Left lung (tissue), 10 donors: ENCODE results near the gene TYMP. TPM values are rescaled to one million over a fixed set of nuclear protein-coding genes. Genes with fewer than 3 reads are reported as not detected.

ENCODE experiments used
- ATAC-seq: fragments of 200-7000 bp; cut with Tn5 transposase; one replicate; pipeline ENCODE4 v1.9.1; 2020; ENCODE audit warnings: moderate library complexity
- DNase-seq, 4 donors: peaks; one replicate each; pipeline ENCODE4 v3.0.0-alpha.2; 2013 to 2020
- H3K27ac ChIP-seq, 2 donors: fragments of 200-600 bp; sonication (generic) in 1 of 2; one replicate each; pipeline versions ENCODE4 v1.5.0 to v1.8.0; 2020 to 2021
- H3K27me3 ChIP-seq, 2 donors: fragments of 200-600 bp; sonication (generic) in 1 of 2; one replicate each; pipeline versions ENCODE4 v1.5.0 to v1.8.0; 2020 to 2021
- H3K36me3 ChIP-seq, 2 donors: fragments of 200-600 bp; sonication (generic) in 1 of 2; one replicate each; pipeline versions ENCODE4 v1.5.0 to v1.8.0; 2020 to 2021
- H3K4me1 ChIP-seq, 2 donors: fragments of 200-600 bp; one replicate each; pipeline ENCODE4 v1.8.0; 2021
- H3K4me3 ChIP-seq, 2 donors: fragments of 200-600 bp; sonication (generic) in 1 of 2; one replicate each; pipeline versions ENCODE4 v1.5.0 to v1.8.0; 2020 to 2021; ENCODE audit warnings: mild to moderate bottlenecking in 1 of 2
- H3K9me3 ChIP-seq, 2 donors: fragments of 200-600 bp; sonication (generic) in 1 of 2; one replicate each; pipeline versions ENCODE4 v1.5.0 to v1.8.0; 2020 to 2021
- intact Hi-C, 2 donors: fragments of 100-400 bp; cut with DNase I; formaldehyde crosslinking; loops; one replicate each; pipeline versions ENCODE4 v1.11.2 to v1.14.2; 2022
- polyA plus RNA-seq, 6 donors: library from polyadenylated mRNA; unstranded; fragments of 120-200 nt; gene quantifications; one replicate each; pipeline ENCODE4 v1.2.1, GENCODE V29; 2013; ENCODE audit not compliant: insufficient read length in 6 of 6
- total RNA-seq, 2 donors: library from RNA; stranded (reverse); fragmentation: NEBNext Ultra II Directional; extraction: Animal tissue kit (Norgen Biotek cat#: 25700); gene quantifications; one replicate each; pipeline ENCODE4 v1.2.1, GENCODE V29; 2021
- TF ChIP-seq, protein P1 (sequence below), 2 donors: fragments of 200-600 bp; sonication (generic) in 1 of 2; IDR thresholded peaks; one replicate each; pipeline versions ENCODE4 v1.5.0 to v1.8.0; 2021; ENCODE audit warnings: antibody characterized with exemption in 2 of 2
- donor health status: DM: no; HTN: yes; CAD: no.
- donor health status: DM: no; HTN: no; CAD: no.

TYMP gene
- total and polyA plus RNA-seq, 8 donors = 2.6 to 256 (median 3.7) TPM

DNA sequence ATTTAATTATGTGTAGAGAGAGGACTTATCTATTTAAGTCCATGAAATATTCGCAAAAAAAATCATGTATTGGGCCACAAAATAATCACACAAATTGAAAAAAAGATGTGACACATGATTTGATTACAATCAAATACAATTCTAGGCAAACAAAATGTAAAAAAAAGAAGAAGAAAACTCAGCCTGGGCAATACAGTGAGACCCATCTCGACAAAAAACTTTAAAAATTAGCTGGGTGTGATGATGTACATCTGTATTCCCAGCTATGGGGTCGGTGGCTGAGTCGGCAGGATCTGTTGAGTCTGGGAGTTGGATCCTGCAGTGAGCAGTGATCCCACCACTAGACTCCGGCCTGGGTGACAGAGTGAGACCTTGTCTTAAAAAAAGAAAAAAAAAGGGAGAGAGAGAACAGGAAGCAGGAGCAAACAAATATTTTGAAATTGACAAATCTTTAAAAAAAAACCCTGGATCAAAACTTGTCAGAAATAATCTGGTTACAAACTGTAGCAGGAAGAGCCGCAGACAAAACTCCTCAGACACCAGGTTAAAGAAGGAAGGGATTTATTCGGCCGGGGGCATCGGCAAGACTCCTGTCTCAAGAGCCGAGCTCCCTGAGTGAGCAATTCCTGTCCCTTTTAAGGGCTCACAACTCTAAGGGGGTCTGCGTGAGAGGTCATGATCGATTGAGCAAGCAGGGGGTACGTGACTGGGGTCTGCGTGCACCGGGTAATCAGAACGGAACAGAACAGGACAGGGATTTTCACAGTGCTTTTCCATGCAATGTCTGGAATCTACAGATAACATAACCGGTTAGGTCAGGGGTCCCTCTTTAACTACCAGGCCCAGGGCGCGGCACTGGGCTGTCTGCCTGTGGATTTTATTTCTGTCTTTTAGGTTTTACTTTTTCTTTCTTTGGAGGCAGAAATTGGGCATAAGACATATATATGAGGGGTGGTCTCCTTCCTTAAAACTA, 3.3 kb upstream of the TYMP start:
- Histone ChIP-seq H3K27ac (peak overlapping the region; percentile 99), H3K27me3 (no peaks in the 10 kb centered on the region), H3K9me3 (no peaks in the 10 kb centered on the region), H3K36me3 (peaks cover 0 to 13% of the 10 kb centered on the region in 2 donors), H3K4me1 (peaks cover 0 to 75% of the 10 kb centered on the region in 2 donors), H3K4me3 (peak overlapping the region in 1 of 2 donors; percentile 85)
- ATAC-seq (no peak), DNase-seq (peak in 2 of 4 donors; percentile 37 to 55)
- intact Hi-C loops = no loop called here
- TF ChIP-seq, protein P1, sequence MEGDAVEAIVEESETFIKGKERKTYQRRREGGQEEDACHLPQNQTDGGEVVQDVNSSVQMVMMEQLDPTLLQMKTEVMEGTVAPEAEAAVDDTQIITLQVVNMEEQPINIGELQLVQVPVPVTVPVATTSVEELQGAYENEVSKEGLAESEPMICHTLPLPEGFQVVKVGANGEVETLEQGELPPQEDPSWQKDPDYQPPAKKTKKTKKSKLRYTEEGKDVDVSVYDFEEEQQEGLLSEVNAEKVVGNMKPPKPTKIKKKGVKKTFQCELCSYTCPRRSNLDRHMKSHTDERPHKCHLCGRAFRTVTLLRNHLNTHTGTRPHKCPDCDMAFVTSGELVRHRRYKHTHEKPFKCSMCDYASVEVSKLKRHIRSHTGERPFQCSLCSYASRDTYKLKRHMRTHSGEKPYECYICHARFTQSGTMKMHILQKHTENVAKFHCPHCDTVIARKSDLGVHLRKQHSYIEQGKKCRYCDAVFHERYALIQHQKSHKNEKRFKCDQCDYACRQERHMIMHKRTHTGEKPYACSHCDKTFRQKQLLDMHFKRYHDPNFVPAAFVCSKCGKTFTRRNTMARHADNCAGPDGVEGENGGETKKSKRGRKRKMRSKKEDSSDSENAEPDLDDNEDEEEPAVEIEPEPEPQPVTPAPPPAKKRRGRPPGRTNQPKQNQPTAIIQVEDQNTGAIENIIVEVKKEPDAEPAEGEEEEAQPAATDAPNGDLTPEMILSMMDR (IDR thresholded peaks at IDR 0.05) = no peak

- Histone ChIP-seq H3K27me3 (no peaks in the 10 kb centered on the region), H3K36me3 (peaks cover 0 to 20% of the 10 kb centered on the region in 2 donors), H3K4me3 (peak overlapping the region; percentile 71 to 85), H3K27ac (peak overlapping the region; percentile 99), H3K9me3 (no peaks in the 10 kb centered on the region), H3K4me1 (peaks cover under 1 to 75% of the 10 kb centered on the region in 2 donors)
- DNase-seq (peak; percentile 68 to 95 (median 85)), ATAC-seq (peak; percentile 43)
- intact Hi-C loops = no loop called here
- TF ChIP-seq, protein P1 (IDR thresholded peaks at IDR 0.05) = no peak
Observed at GRCh38 chr22:50531962-50532674, 2.3 kb upstream of the TYMP start.

GRCh38 chr22:50531546-50531961, 1.7 kb upstream of the TYMP start:
- Histone ChIP-seq H3K4me3 (peak overlapping the region; percentile 71 to 85), H3K27ac (peak overlapping the region; percentile 99), H3K4me1 (peaks cover 6 to 75% of the 10 kb centered on the region in 2 donors), H3K27me3 (no peaks in the 10 kb centered on the region), H3K36me3 (peaks cover 0 to 20% of the 10 kb centered on the region in 2 donors), H3K9me3 (no peaks in the 10 kb centered on the region)
- DNase-seq = peak in 2 of 4 donors; percentile 78 to 94
- intact Hi-C loops = no loop called here
- TF ChIP-seq, protein P1 (IDR thresholded peaks at IDR 0.05) = no peak
- peak; percentile 29 for ATAC-seq

DNA sequence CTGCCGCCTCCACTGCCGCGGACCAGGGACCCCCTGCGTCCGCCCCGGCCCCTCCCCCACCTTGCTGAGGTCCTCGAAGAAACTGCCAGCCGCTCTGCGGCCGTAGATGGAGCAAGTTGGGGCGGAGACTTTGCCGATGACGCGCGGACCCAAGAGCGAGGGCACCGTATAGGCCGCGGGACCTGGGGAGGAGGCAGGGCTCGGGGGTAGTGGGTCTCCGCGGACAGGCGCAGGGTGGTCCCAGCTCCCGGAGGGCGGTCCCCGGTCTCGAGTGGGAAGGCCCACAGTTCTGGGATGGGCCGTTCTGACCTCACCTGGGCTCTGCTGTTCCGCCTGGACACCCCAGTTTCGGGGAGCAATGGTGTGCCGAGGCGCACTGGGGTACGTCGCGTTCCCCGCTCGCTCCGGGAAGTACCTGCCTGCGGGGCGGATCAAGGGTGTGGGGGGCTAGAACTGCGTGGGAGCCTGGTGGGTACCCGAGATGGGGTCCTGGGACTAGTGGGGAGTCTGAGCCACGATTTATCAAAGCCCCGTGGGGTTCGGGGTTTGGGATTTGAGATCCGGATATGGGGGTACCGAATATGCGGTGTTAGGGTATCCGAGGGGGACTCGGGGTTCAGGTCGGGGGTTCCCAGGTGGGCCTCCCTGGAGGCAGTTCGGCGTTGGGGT, 1.2 kb upstream of the TYMP start:
- peak; percentile 57 for ATAC-seq
- intact Hi-C loops = no loop called here
- peaks cover 0 to 20% of the 10 kb centered on the region in 2 donors for H3K36me3 ChIP-seq
- H3K4me1 ChIP-seq = peaks cover 6 to 71% of the 10 kb centered on the region in 2 donors
- H3K4me3 ChIP-seq = peak overlapping the region; percentile 71 to 85
- H3K27ac ChIP-seq = peak overlapping the region; percentile 99
- no peaks in the 10 kb centered on the region for H3K9me3 ChIP-seq
- TF ChIP-seq, protein P1 (IDR thresholded peaks at IDR 0.05) = no peak
- H3K27me3 ChIP-seq = no peaks in the 10 kb centered on the region
- peak; percentile 54 to 99 (median 91) for DNase-seq
